H1 (cell line): Measurements from ENCODE around the gene NEDD4. TPM values are rescaled to one million over a fixed set of nuclear protein-coding genes. Genes with fewer than 3 reads are reported as not detected.

Experiments used
- CTCF ChIA-PET: fragments of 300-600 bp; sonication (Branson Sonifier 250); formaldehyde crosslinking; loops from one replicate; lab custom pipeline; 2021; ENCODE audit not compliant: partially characterized antibody; lab: Charles Lee
- POLR2A ChIA-PET: fragments of 300-600 bp; sonication (Branson Sonifier 250); formaldehyde crosslinking; loops from one replicate; lab custom pipeline; 2021; ENCODE audit warnings: inconsistent platforms; ENCODE audit not compliant: partially characterized antibody; lab: Charles Lee
- DNase-seq, 2 experiments: peaks; one replicate each; pipeline versions ENCODE4 v3.0.0 to v3.0.0-alpha.2; 2010 to 2022; ENCODE audit warnings: low spot score in 2 of 2, low read depth in 1 of 2, mixed read lengths in 1 of 2
- FAIRE-seq: peaks from 2 replicates; lab custom pipeline; 2011; peaks lifted over from hg19 to GRCh38; lab: Jason Lieb, UNC
- H2AFZ ChIP-seq: 2 replicates; pipeline ENCODE4 v1.8.1; 2012; ENCODE audit warnings: low read length, inconsistent platforms
- H2AK5ac ChIP-seq: 2 replicates; pipeline ENCODE4 v1.6.1; 2013; ENCODE audit warnings: low read depth, low read length
- H2BK120ac ChIP-seq: replicated peaks from 2 replicates; pipeline ENCODE3; 2013; ENCODE audit warnings: low read depth, low read length, inconsistent platforms
- H2BK12ac ChIP-seq: 2 replicates; pipeline ENCODE4 v1.6.1; 2013; ENCODE audit warnings: low read depth, low read length
- H2BK15ac ChIP-seq: 2 replicates; pipeline ENCODE4 v1.6.1; 2013; ENCODE audit warnings: low read length
- H2BK20ac ChIP-seq: 2 replicates; pipeline ENCODE4 v1.6.1; 2013; ENCODE audit warnings: low read length
- H2BK5ac ChIP-seq: 2 replicates; pipeline ENCODE4 v1.6.1; 2013; ENCODE audit warnings: low read depth, low read length
- H3K14ac ChIP-seq: 2 replicates; pipeline ENCODE4 v1.6.1; 2013; ENCODE audit warnings: inconsistent platforms; ENCODE audit not compliant: insufficient read length
- H3K18ac ChIP-seq: 2 replicates; pipeline ENCODE4 v1.6.1; 2013; ENCODE audit warnings: low read length; ENCODE audit errors: extremely low read depth
- H3K23ac ChIP-seq: 2 replicates; pipeline ENCODE4 v1.6.1; 2013; ENCODE audit warnings: inconsistent platforms; ENCODE audit not compliant: insufficient read length
- H3K23me2 ChIP-seq: 2 replicates; pipeline ENCODE4 v1.6.1; 2013; ENCODE audit warnings: low read depth, low read length
- H3K27ac ChIP-seq: 2 replicates; pipeline ENCODE4 v1.6.1; 2011; ENCODE audit warnings: low read depth, low read length, inconsistent platforms
- H3K27me3 ChIP-seq, 4 experiments: replicated peaks in 1 of 4; 1 replicate in 1 of 4; 2 replicates in 3 of 4; pipeline versions ENCODE4 v1.6.1 to v1.8.1; 2011 to 2013; ENCODE audit warnings: low read length in 3 of 4, mild to moderate bottlenecking in 3 of 4, inconsistent platforms in 2 of 4, mixed read lengths in 2 of 4, moderate library complexity in 1 of 4; ENCODE audit not compliant: control insufficient read depth in 3 of 4, insufficient read depth in 3 of 4; ENCODE audit errors: extremely low read depth in 1 of 4
- H3K36me3 ChIP-seq, 4 experiments: 2 replicates each; pipeline versions ENCODE4 v1.6.1 to v1.8.1; 2011 to 2013; ENCODE audit warnings: mild to moderate bottlenecking in 4 of 4, low read length in 3 of 4, moderate library complexity in 2 of 4, control low read depth in 1 of 4, inconsistent platforms in 1 of 4; ENCODE audit not compliant: insufficient read depth in 4 of 4, control insufficient read depth in 2 of 4
- H3K4ac ChIP-seq: replicated peaks from 2 replicates; pipeline ENCODE3; 2013; ENCODE audit warnings: low read length, low read depth, mixed read lengths, inconsistent platforms; ENCODE audit not compliant: insufficient read length
- H3K4me1 ChIP-seq, 4 experiments: replicated peaks in 1 of 4; 1 replicate in 1 of 4; 2 replicates in 3 of 4; pipeline versions ENCODE4 v1.6.1 to v1.8.1; 2011 to 2013; ENCODE audit warnings: low read length in 3 of 4, inconsistent platforms in 2 of 4, mixed read lengths in 1 of 4; ENCODE audit not compliant: insufficient read depth in 4 of 4, control insufficient read depth in 3 of 4
- H3K4me2 ChIP-seq, 2 experiments: 2 replicates each; pipeline versions ENCODE4 v1.6.1 to v1.8.1; 2011 to 2013; ENCODE audit warnings: low read depth in 2 of 2, low read length in 2 of 2, control low read depth in 1 of 2, inconsistent platforms in 1 of 2, mild to moderate bottlenecking in 1 of 2; ENCODE audit not compliant: insufficient read depth in 1 of 2
- H3K4me3 ChIP-seq, 4 experiments: fragments of 200-600, 300-600 bp in 1 of 4; sonication (generic), shearing (Covaris generic), sonication (Bioruptor Twin) in 1 of 4; 2 replicates each; pipeline versions ENCODE4 v1.5.1 to v1.8.1; 2011 to 2016; ENCODE audit warnings: low read length in 4 of 4, low read depth in 3 of 4, control low read depth in 2 of 4, inconsistent platforms in 2 of 4, mild to moderate bottlenecking in 2 of 4, mixed read lengths in 1 of 4, moderate library complexity in 1 of 4; ENCODE audit not compliant: insufficient read depth in 2 of 4; ENCODE audit errors: extremely low read depth in 1 of 4
- H3K56ac ChIP-seq: replicated peaks from 2 replicates; pipeline ENCODE3; 2013; ENCODE audit warnings: low read depth, mild to moderate bottlenecking, mixed read lengths, low read length, inconsistent platforms; ENCODE audit not compliant: insufficient read length
- H3K79me1 ChIP-seq: 2 replicates; pipeline ENCODE4 v1.6.1; 2013; ENCODE audit warnings: low read depth, low read length, control low read depth
- H3K79me2 ChIP-seq, 2 experiments: 2 replicates each; pipeline versions ENCODE4 v1.6.1 to v1.8.1; 2012 to 2013; ENCODE audit warnings: low read length in 2 of 2, mild to moderate bottlenecking in 2 of 2, inconsistent platforms in 1 of 2; ENCODE audit not compliant: insufficient read depth in 2 of 2, control insufficient read depth in 1 of 2
- H3K9ac ChIP-seq, 4 experiments: replicated peaks in 1 of 4; 1 replicate in 1 of 4; 2 replicates in 3 of 4; pipeline versions ENCODE4 v1.6.1 to v1.8.1; 2011 to 2013; ENCODE audit warnings: low read depth in 3 of 4, low read length in 3 of 4, control low read depth in 2 of 4, mild to moderate bottlenecking in 2 of 4, moderate library complexity in 2 of 4, inconsistent platforms in 1 of 4; ENCODE audit errors: extremely low read depth in 1 of 4
- H3K9me3 ChIP-seq, 2 experiments: 2 replicates each; pipeline versions ENCODE4 v1.6.1 to v1.8.1; 2012 to 2013; ENCODE audit warnings: mild to moderate bottlenecking in 2 of 2, moderate library complexity in 2 of 2, control low read depth in 1 of 2, inconsistent platforms in 1 of 2, low read depth in 1 of 2, low read length in 1 of 2, mixed read lengths in 1 of 2; ENCODE audit not compliant: insufficient read depth in 2 of 2
- H4K20me1 ChIP-seq, 2 experiments: replicated peaks in 1 of 2; 2 replicates each; pipeline versions ENCODE3 to v1.8.1; 2011 to 2013; ENCODE audit warnings: inconsistent platforms in 2 of 2, low read length in 2 of 2, mild to moderate bottlenecking in 1 of 2; ENCODE audit not compliant: insufficient read depth in 2 of 2, control insufficient read depth in 1 of 2
- H4K5ac ChIP-seq: 2 replicates; pipeline ENCODE4 v1.6.1; 2013; ENCODE audit warnings: low read length, low read depth, mixed read lengths, inconsistent platforms; ENCODE audit not compliant: insufficient read length
- H4K8ac ChIP-seq: 2 replicates; pipeline ENCODE4 v1.8.0; 2013; ENCODE audit warnings: mild to moderate bottlenecking, moderate library complexity, low read length, inconsistent platforms; ENCODE audit not compliant: insufficient read depth; ENCODE audit errors: extremely low read depth
- H4K91ac ChIP-seq: replicated peaks from 2 replicates; pipeline ENCODE3; 2013; ENCODE audit warnings: low read length, mixed read lengths, inconsistent platforms; ENCODE audit not compliant: insufficient read length
- BACH1 ChIP-seq: IDR thresholded peaks from 2 replicates; pipeline ENCODE4 v1.6.1; 2012; ENCODE audit warnings: low read length, improper control_type of control experiment
- JUND ChIP-seq: IDR thresholded peaks from 2 replicates; pipeline ENCODE4 v1.6.1; 2011; ENCODE audit warnings: mild to moderate bottlenecking, improper control_type of control experiment, low read length
- KDM5A ChIP-seq: fragments of 200-600 bp; IDR thresholded peaks from 2 replicates; pipeline ENCODE4 v1.7.1; 2012; ENCODE audit warnings: mild to moderate bottlenecking, low read length, inconsistent platforms, mixed read lengths
- NRF1 ChIP-seq: IDR thresholded peaks from 2 replicates; pipeline ENCODE4 v1.6.1; 2011; ENCODE audit warnings: mild to moderate bottlenecking, low read depth, low read length, improper control_type of control experiment
- PHF8 ChIP-seq: fragments of 200-600 bp; sonication (generic); conservative IDR thresholded peaks from 2 replicates; pipeline ENCODE4 v1.7.1; 2012; ENCODE audit warnings: low read depth, mild to moderate bottlenecking, inconsistent platforms, low read length, moderate library complexity
- SP1 ChIP-seq: IDR thresholded peaks from 2 replicates; pipeline ENCODE4 v1.6.1; 2011; ENCODE audit warnings: low read depth, low read length
- SRF ChIP-seq: IDR thresholded peaks from 2 replicates; pipeline ENCODE4 v1.6.1; 2011; ENCODE audit warnings: mild to moderate bottlenecking, low read depth, low read length, moderate library complexity
- SUZ12 ChIP-seq: fragments of 200-600 bp; sonication (generic); IDR thresholded peaks from 2 replicates; pipeline ENCODE4 v1.6.1; 2012; ENCODE audit warnings: mild to moderate bottlenecking, inconsistent platforms, low read length, moderate library complexity, mixed read lengths
- WGBS, 2 experiments: shearing (Covaris generic) in 1 of 2; methylation state at CpG; one replicate each; pipeline versions ENCODE4 v1.1.6 to v1.1.7; 2013 to 2015; ENCODE audit warnings: low lambda C conversion rate in 2 of 2, mixed read lengths in 2 of 2, inconsistent platforms in 1 of 2, low coverage in 1 of 2, missing lambda C conversion rate in 1 of 2; ENCODE audit not compliant: insufficient replicate concordance in 2 of 2, insufficient coverage in 1 of 2, insufficient read length in 1 of 2; ENCODE audit errors: extremely low coverage in 1 of 2, missing lambda C conversion rate in 1 of 2; 5-methylcytosine and 5-hydroxymethylcytosine counted together
- polyA plus RNA-seq, 7 experiments: library from polyadenylated mRNA; depleted of rRNA in 3 of 7; stranded (reverse) in 5 of 7; unstranded in 2 of 7; fragments of >200 nt in 5 of 7; fragments of 200-250 nt in 2 of 7; gene quantifications; 1 replicate in 5 of 7; 2 replicates in 1 of 7; 4 replicates in 1 of 7; pipeline versions ENCODE4 v1.2.1 to v1.2.3, GENCODE V29; 2011 to 2013; ENCODE audit warnings: missing spikeins in 2 of 7, mixed read lengths in 2 of 7
- total RNA-seq: library from RNA; stranded (reverse); fragmentation: NEBNext Ultra II Directional; extraction: Animal tissue kit (Norgen Biotek cat#: 25700); gene quantifications from 2 replicates; pipeline ENCODE4 v1.2.1, GENCODE V29; 2021

NEDD4 gene
- total and polyA plus RNA-seq, 2 of the 8 experiments (the other 6 are each of a cell fraction or from before 2014, with no cell fraction given): 0.95 to 3.9 TPM

DNA sequence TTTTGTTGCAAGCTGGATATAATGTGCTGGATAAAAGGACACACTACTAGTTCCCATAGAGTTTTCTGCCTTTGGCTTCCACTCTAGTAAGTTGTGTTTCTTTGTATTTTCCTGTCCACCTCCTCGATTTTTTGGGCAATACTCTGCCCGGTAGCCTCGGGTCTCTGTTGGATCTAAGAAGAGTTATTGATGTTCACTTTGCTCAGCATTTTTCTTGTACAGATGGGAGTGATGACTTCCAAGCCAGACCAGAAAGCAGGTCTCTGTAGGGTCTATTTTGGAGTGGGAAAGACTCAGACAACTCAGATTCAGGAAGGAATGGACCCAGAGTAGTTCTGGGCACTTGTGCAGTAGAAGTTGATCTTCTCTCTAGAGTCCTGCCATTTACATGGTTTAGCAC, 214.5 kb downstream of the NEDD4 start:
- H3K9me3 ChIP-seq: 0 out of 4 replicates have a peak, but pooled peaks cover 0 to 2% of the 10 kb centered on the region in 2 experiments
- no peak overlapping the region for H3K9ac ChIP-seq
- no peaks in the 10 kb centered on the region for H3K79me1 ChIP-seq
- H2AFZ ChIP-seq: no peak overlapping the region
- FAIRE-seq: no peak
- no peak overlapping the region for H3K27ac ChIP-seq
- H3K56ac ChIP-seq: no peak overlapping the region
- H3K23ac ChIP-seq: no peak overlapping the region
- no peak overlapping the region for H2BK120ac ChIP-seq
- no peak for DNase-seq
- WGBS, 2 experiments: 95% methylated on average over 3 of the region's 3 CpGs; no CpG with 5 or more reads in 1 of the 2 experiments
- CTCF ChIA-PET: no interaction called here
- H3K4me3 ChIP-seq: no peak overlapping the region
- no peak overlapping the region for H4K8ac ChIP-seq
- H4K20me1 ChIP-seq: no peaks in the 10 kb centered on the region
- H2AK5ac ChIP-seq: no peak overlapping the region
- no peaks in the 10 kb centered on the region for H3K79me2 ChIP-seq
- H3K4me2 ChIP-seq: no peak overlapping the region
- no peak overlapping the region for H3K4ac ChIP-seq
- H3K36me3 ChIP-seq: no peaks in the 10 kb centered on the region
- H3K18ac ChIP-seq: no peak overlapping the region
- POLR2A ChIA-PET: no interaction called here
- H3K23me2 ChIP-seq: no peaks in the 10 kb centered on the region; the same call in 1 of the 2 replicates
- H2BK15ac ChIP-seq: no peak overlapping the region
- no peak overlapping the region for H4K5ac ChIP-seq
- H2BK12ac ChIP-seq: no peak overlapping the region
- H3K14ac ChIP-seq: no peak overlapping the region
- peaks cover 0 to 4% (median 0%) of the 10 kb centered on the region in 4 experiments; a peak in 1 of 7 replicates for H3K4me1 ChIP-seq
- no peak overlapping the region for H2BK5ac ChIP-seq
- no peaks in the 10 kb centered on the region for H3K27me3 ChIP-seq
- H4K91ac ChIP-seq: no peak overlapping the region
- no peak overlapping the region for H2BK20ac ChIP-seq
- TF ChIP-seq NRF1 (no peak), SRF (no peak), JUND (no peak), SUZ12 (no peak), BACH1 (no peak), KDM5A (no peak), SP1 (no peak), PHF8 (no peak)
